Sigmoid colon (tissue), 7 donors: ENCODE measurements around the gene SLC5A11. TPM values are rescaled to one million over a fixed set of nuclear protein-coding genes. Genes with fewer than 3 reads are reported as not detected.

ENCODE experiments used
- DNase-seq: peaks from one replicate; pipeline ENCODE4 v3.0.0-alpha.2; 2019
- H3K27ac ChIP-seq, 4 donors: fragments of 200-600 bp; sonication (generic); one replicate each; pipeline ENCODE4 v1.5.1; 2016 to 2019; ENCODE audit warnings: mild to moderate bottlenecking in 1 of 4
- H3K27me3 ChIP-seq, 3 donors: fragments of 200-600 bp; sonication (generic); one replicate each; pipeline ENCODE4 v1.5.1; 2019; ENCODE audit warnings: mild to moderate bottlenecking in 1 of 3
- H3K36me3 ChIP-seq, 4 donors: fragments of 200-600 bp; sonication (generic); one replicate each; pipeline ENCODE4 v1.5.1; 2016 to 2019
- H3K4me1 ChIP-seq, 4 donors: fragments of 200-600 bp; sonication (generic); one replicate each; pipeline ENCODE4 v1.5.1; 2017 to 2019
- H3K4me3 ChIP-seq, 4 donors: fragments of 200-600 bp; sonication (generic); one replicate each; pipeline ENCODE4 v1.5.1; 2017 to 2019; ENCODE audit warnings: mild to moderate bottlenecking in 2 of 4, moderate library complexity in 1 of 4
- H3K9me3 ChIP-seq, 4 donors: fragments of 200-600 bp in 3 of 4; sonication (generic) in 3 of 4; one replicate each; pipeline versions ENCODE4 v1.5.1 to v1.6.1; 2013 to 2019
- CTCF ChIP-seq, 4 experiments: fragments of 450-650 bp in 3 of 4; fragments of 200-600 bp in 1 of 4; IDR thresholded peaks; one replicate each; pipeline ENCODE4 v1.5.1; 2016 to 2019; ENCODE audit warnings: antibody characterized with exemption in 4 of 4, mild to moderate bottlenecking in 3 of 4, moderate library complexity in 2 of 4
- EP300 ChIP-seq, 4 donors: sonication (generic); formaldehyde crosslinking; IDR thresholded peaks; one replicate each; pipeline ENCODE4 v1.6.1; 2017; ENCODE audit warnings: antibody characterized with exemption in 4 of 4
- POLR2A ChIP-seq, 2 donors: fragments of 450-650 bp; IDR thresholded peaks; one replicate each; pipeline ENCODE4 v1.6.1; 2016; ENCODE audit warnings: antibody characterized with exemption in 2 of 2, mild to moderate bottlenecking in 2 of 2, moderate library complexity in 2 of 2
- POLR2AphosphoS5 ChIP-seq, 4 donors: sonication (generic); formaldehyde crosslinking; IDR thresholded peaks; one replicate each; pipeline ENCODE4 v1.6.1; 2017; ENCODE audit warnings: antibody characterized with exemption in 4 of 4
- WGBS, 2 donors: extraction: QIAGEN DNeasy Blood & Tissue Kit; methylation state at CpG; one replicate each; pipeline ENCODE4 v1.1.7; 2013; 5-methylcytosine and 5-hydroxymethylcytosine counted together
- intact Hi-C: fragments of 100-400 bp; cut with DNase I; formaldehyde crosslinking; loops from one replicate; pipeline ENCODE4 v1.15.1; 2023
- polyA plus RNA-seq, 3 donors: library from polyadenylated mRNA; stranded (reverse); fragments of 200-250 nt; gene quantifications; one replicate each; pipeline ENCODE4 v1.2.3, GENCODE V29; 2013
- total RNA-seq, 4 donors: library from RNA; depleted of rRNA; stranded (reverse); fragments of >200 nt; gene quantifications; one replicate each; pipeline ENCODE4 v1.1.0, GENCODE V29; 2016
- donor health status: healthy with polysubstance abuse.
- donor health status: Bipolar disorder and iron deficiency.
- donor health status: healthy.

The SLC5A11 gene
- total and polyA plus RNA-seq, 7 donors: 0.14 to 1.2 (median 0.19) TPM; not detected in 4

DNA sequence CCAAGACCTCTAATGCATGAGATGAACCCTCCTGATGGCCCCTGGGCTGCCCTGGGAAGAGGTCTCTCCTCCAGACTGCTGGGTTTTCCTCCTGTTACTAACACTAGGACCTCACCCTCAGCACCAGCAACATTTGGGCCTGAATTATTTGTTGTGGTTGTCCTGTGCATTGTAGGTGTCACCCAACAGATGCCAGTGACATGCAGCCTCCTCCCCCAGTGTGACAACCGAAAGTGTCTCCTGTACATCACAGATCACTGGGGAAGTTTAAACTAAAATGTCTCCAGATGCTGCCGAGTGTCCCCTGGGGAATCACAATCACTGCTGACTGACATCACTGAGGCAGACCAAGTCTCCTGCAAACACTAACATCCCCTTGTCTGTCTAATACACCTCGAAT is 74.8 kb downstream of the SLC5A11 start:
- WGBS, 2 donors: 91 to 93% methylated on average over 3 of the region's 3 CpGs
- H3K4me3 ChIP-seq: no peak overlapping the region
- intact Hi-C loops: no loop called here
- TF ChIP-seq CTCF (IDR thresholded peaks at IDR 0.05): no peak
- no peak for TF ChIP-seq POLR2A (IDR thresholded peaks at IDR 0.05)
- TF ChIP-seq EP300 (IDR thresholded peaks at IDR 0.05): no peak
- no peak for TF ChIP-seq POLR2AphosphoS5 (IDR thresholded peaks at IDR 0.05)
- no peaks in the 10 kb centered on the region for H3K9me3 ChIP-seq
- H3K36me3 ChIP-seq: peaks cover 12 to 76% (median 20%) of the 10 kb centered on the region in 4 donors
- DNase-seq: no peak
- no peaks in the 10 kb centered on the region for H3K27me3 ChIP-seq
- H3K4me1 ChIP-seq: no peaks in the 10 kb centered on the region
- no peak overlapping the region for H3K27ac ChIP-seq

GRCh38 chr16:24921229-24921628 is 75.5 kb downstream of the SLC5A11 start:
- H3K4me1 ChIP-seq: no peaks in the 10 kb centered on the region
- intact Hi-C loops: no loop called here
- H3K27ac ChIP-seq: no peak overlapping the region
- WGBS, 2 donors: 82 to 91% methylated on average over 8 of the region's 8 CpGs
- no peaks in the 10 kb centered on the region for H3K27me3 ChIP-seq
- peaks cover 12 to 82% (median 20%) of the 10 kb centered on the region in 4 donors for H3K36me3 ChIP-seq
- H3K9me3 ChIP-seq: no peaks in the 10 kb centered on the region
- no peak for TF ChIP-seq CTCF (IDR thresholded peaks at IDR 0.05)
- no peak for TF ChIP-seq POLR2A (IDR thresholded peaks at IDR 0.05)
- no peak for TF ChIP-seq EP300 (IDR thresholded peaks at IDR 0.05)
- TF ChIP-seq POLR2AphosphoS5 (IDR thresholded peaks at IDR 0.05): no peak
- no peak overlapping the region for H3K4me3 ChIP-seq
- no peak for DNase-seq

DNA sequence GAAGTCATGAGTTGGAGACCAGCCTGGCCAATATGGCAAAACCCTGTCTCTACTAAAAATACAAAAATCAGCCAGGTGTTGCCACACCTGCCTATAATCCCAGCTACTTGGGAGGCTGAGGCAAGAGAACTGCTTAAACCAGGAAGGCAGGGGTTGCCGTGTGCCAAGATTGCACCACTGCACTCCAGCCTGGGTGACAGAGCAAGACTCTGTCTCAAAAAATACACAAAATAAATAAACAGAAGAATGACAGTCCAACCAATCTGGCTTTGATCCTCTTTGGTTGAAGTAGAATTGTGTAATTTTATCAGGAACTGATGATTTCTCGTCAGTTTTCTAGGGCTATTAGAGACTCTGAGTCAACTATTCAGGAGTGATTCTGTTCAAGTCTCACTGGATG is 79.4 kb downstream of the SLC5A11 start:
- no peaks in the 10 kb centered on the region for H3K27me3 ChIP-seq
- H3K4me1 ChIP-seq: no peaks in the 10 kb centered on the region
- no peak overlapping the region for H3K4me3 ChIP-seq
- TF ChIP-seq CTCF (IDR thresholded peaks at IDR 0.05): no peak
- no peak for TF ChIP-seq POLR2A (IDR thresholded peaks at IDR 0.05)
- no peak for TF ChIP-seq POLR2AphosphoS5 (IDR thresholded peaks at IDR 0.05)
- intact Hi-C loops: no loop called here
- H3K9me3 ChIP-seq: no peaks in the 10 kb centered on the region
- peaks cover 6 to 88% (median 15%) of the 10 kb centered on the region in 4 donors for H3K36me3 ChIP-seq
- H3K27ac ChIP-seq: no peak overlapping the region
- WGBS, 2 donors: 83 to 96% methylated on average over 2 of the region's 2 CpGs
- no peak for DNase-seq

- WGBS, 2 donors: 89 to 90% methylated on average over 5 of the region's 5 CpGs
- Histone ChIP-seq H3K36me3 (peaks cover 17 to 94% (median 43%) of the 10 kb centered on the region in 4 donors), H3K4me3 (no peak overlapping the region), H3K27ac (no peak overlapping the region), H3K27me3 (no peaks in the 10 kb centered on the region), H3K9me3 (no peaks in the 10 kb centered on the region), H3K4me1 (no peaks in the 10 kb centered on the region)
- intact Hi-C loops: no loop called here
- no peak for DNase-seq
- TF ChIP-seq EP300 (IDR thresholded peaks at IDR 0.05): no peak
- no peak for TF ChIP-seq POLR2AphosphoS5 (IDR thresholded peaks at IDR 0.05)
- no peak for TF ChIP-seq POLR2A (IDR thresholded peaks at IDR 0.05)
- TF ChIP-seq CTCF (IDR thresholded peaks at IDR 0.05): no peak
These were observed 83.6 kb downstream of the SLC5A11 start for GRCh38 chr16:24929409-24929808.

DNA sequence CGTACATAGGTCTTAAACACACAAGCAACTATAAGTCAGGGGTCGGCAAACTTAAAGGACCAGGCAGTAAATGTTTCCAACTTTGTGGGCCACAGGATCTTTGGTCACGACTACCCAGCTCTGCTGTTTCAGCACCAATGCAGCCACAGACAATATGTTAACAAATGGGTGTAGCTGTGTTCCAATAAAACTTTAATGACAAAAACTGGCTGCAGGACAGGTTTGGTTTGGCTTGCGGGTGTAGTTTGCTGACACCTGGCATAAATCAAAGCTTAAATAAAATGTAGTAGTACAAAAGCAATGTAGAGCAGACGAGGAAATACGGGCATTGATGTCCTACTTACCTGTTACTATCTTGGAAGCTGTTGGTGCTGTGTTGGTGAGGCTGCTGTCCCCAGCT is 84.7 kb downstream of the SLC5A11 start:
- intact Hi-C loops: no loop called here
- 68 to 82% methylated on average over 6 of the region's 6 CpGs for WGBS, 2 donors
- Histone ChIP-seq H3K36me3 (peaks cover 13 to 98% (median 52%) of the 10 kb centered on the region in 4 donors), H3K27me3 (no peaks in the 10 kb centered on the region), H3K9me3 (no peaks in the 10 kb centered on the region), H3K4me1 (peaks cover 0 to 4% (median 0%) of the 10 kb centered on the region in 4 donors), H3K27ac (no peak overlapping the region), H3K4me3 (no peak overlapping the region)
- TF ChIP-seq EP300 (IDR thresholded peaks at IDR 0.05) (no peak), POLR2AphosphoS5 (IDR thresholded peaks at IDR 0.05) (no peak), POLR2A (IDR thresholded peaks at IDR 0.05) (no peak), CTCF (IDR thresholded peaks at IDR 0.05) (no peak)
- no peak for DNase-seq
